SU-DHL-6 (cell line): ENCODE measurements around the gene KCNG4.

ENCODE experiments used
- H2AFZ ChIP-seq: fragments of 200-600 bp; sonication (generic); 2 replicates; pipeline ENCODE4 v1.6.1; 2014; ENCODE audit warnings: low read depth, mild to moderate bottlenecking, moderate library complexity, mixed read lengths, antibody characterized with exemption, low read length; ENCODE audit not compliant: severe bottlenecking
- H3F3A ChIP-seq: fragments of 200-600 bp; shearing (Covaris generic); 2 replicates; pipeline ENCODE4 v1.6.0; 2016; ENCODE audit warnings: antibody characterized with exemption, mild to moderate bottlenecking; ENCODE audit not compliant: insufficient read depth
- H3K27ac ChIP-seq: fragments of 200-600 bp; sonication (generic); 2 replicates; pipeline ENCODE4 v1.5.1; 2016; ENCODE audit warnings: low read depth, mild to moderate bottlenecking, low read length, moderate library complexity, mixed read lengths
- H3K27me3 ChIP-seq: fragments of 200-600 bp; sonication (generic), shearing (Covaris generic); 2 replicates; pipeline ENCODE4 v1.6.0; 2014; ENCODE audit warnings: mild to moderate bottlenecking, low read length
- H3K36me3 ChIP-seq: fragments of 200-600 bp; sonication (generic); 2 replicates; pipeline ENCODE4 v1.6.1; 2014; ENCODE audit warnings: mild to moderate bottlenecking, low read length, mixed read lengths
- H3K4me2 ChIP-seq: fragments of 300-600, 200-600 bp; shearing (Covaris generic), sonication (generic); 2 replicates; pipeline ENCODE4 v1.6.0; 2014; ENCODE audit warnings: low read length, low read depth, mild to moderate bottlenecking; ENCODE audit not compliant: poor library complexity, severe bottlenecking
- H3K4me3 ChIP-seq: fragments of 200-600 bp; sonication (generic); 2 replicates; pipeline ENCODE4 v1.5.1; 2014; ENCODE audit warnings: antibody characterized with exemption, low read length, mild to moderate bottlenecking, mixed read lengths; ENCODE audit not compliant: insufficient read depth, poor library complexity, severe bottlenecking
- H3K79me2 ChIP-seq: fragments of 200-600 bp; sonication (generic); 2 replicates; pipeline ENCODE4 v1.6.1; 2014; ENCODE audit warnings: mild to moderate bottlenecking, low read length, moderate library complexity; ENCODE audit not compliant: insufficient read depth
- H3K9ac ChIP-seq: fragments of 200-600 bp; sonication (generic); 2 replicates; pipeline ENCODE4 v1.7.0; 2014; ENCODE audit warnings: mild to moderate bottlenecking, low read length
- H3K9me2 ChIP-seq: fragments of 200-600 bp; sonication (generic); replicated peaks from 2 replicates; pipeline ENCODE4 v1.6.1; 2014; ENCODE audit warnings: low read length; ENCODE audit not compliant: insufficient read depth
- H3K9me3 ChIP-seq: fragments of 200-600 bp; sonication (generic); 2 replicates; pipeline ENCODE4 v1.6.1; 2014; ENCODE audit warnings: low read length, mixed read lengths; ENCODE audit not compliant: insufficient read depth
- H4K20me1 ChIP-seq: fragments of 200-600 bp; sonication (generic); 2 replicates; pipeline ENCODE4 v1.6.1; 2014; ENCODE audit warnings: low read depth, mild to moderate bottlenecking, antibody characterized with exemption, low read length, moderate library complexity, mixed read lengths
- EZH2phosphoT487 ChIP-seq: fragments of 200-600 bp; sonication (generic), shearing (Covaris generic); conservative IDR thresholded peaks from 2 replicates; pipeline ENCODE4 v1.6.1; 2018; ENCODE audit warnings: mild to moderate bottlenecking, antibody characterized with exemption, low read length, moderate library complexity, mixed read lengths
- TF ChIP-seq, protein P1 (sequence below): fragments of 200-600 bp; sonication (generic); IDR thresholded peaks from one replicate; pipeline ENCODE4 v1.5.1; 2017; ENCODE audit warnings: antibody characterized with exemption, mild to moderate bottlenecking, low read length, moderate library complexity; ENCODE audit not compliant: insufficient read depth, poor library complexity, severe bottlenecking

The KCNG4 gene

DNA sequence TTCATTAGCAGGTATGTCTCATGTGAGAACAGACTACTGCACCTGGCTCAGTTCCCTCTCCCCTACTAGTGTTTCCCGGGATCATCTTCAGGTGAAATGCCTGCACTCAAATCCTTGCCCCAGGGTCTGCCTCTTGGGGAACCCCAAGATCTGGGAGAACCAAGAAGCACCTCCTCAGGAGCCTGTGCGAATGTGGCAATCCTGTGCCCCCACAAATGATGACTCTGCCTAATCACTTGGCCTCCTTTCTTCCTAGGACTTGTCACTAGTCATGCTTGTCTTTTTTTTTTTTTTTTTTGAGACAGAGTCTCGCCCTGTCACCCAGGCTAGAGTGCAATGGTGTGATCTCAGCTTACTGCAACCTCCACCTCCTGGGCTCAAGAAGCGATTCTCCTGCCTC is 27.2 kb downstream of the KCNG4 start:
- no peak overlapping the region for H3K4me3 ChIP-seq
- H3K79me2 ChIP-seq = no peaks in the 10 kb centered on the region
- H3K27ac ChIP-seq = no peak overlapping the region
- H3K4me2 ChIP-seq = no peak overlapping the region
- no peaks in the 10 kb centered on the region for H3K9me3 ChIP-seq
- no peak overlapping the region for H3K9ac ChIP-seq
- no peaks in the 10 kb centered on the region for H3K27me3 ChIP-seq
- TF ChIP-seq, protein P1, sequence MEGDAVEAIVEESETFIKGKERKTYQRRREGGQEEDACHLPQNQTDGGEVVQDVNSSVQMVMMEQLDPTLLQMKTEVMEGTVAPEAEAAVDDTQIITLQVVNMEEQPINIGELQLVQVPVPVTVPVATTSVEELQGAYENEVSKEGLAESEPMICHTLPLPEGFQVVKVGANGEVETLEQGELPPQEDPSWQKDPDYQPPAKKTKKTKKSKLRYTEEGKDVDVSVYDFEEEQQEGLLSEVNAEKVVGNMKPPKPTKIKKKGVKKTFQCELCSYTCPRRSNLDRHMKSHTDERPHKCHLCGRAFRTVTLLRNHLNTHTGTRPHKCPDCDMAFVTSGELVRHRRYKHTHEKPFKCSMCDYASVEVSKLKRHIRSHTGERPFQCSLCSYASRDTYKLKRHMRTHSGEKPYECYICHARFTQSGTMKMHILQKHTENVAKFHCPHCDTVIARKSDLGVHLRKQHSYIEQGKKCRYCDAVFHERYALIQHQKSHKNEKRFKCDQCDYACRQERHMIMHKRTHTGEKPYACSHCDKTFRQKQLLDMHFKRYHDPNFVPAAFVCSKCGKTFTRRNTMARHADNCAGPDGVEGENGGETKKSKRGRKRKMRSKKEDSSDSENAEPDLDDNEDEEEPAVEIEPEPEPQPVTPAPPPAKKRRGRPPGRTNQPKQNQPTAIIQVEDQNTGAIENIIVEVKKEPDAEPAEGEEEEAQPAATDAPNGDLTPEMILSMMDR = no peak
- TF ChIP-seq EZH2phosphoT487 = no peak
- no peaks in the 10 kb centered on the region for H3F3A ChIP-seq
- no peaks in the 10 kb centered on the region for H4K20me1 ChIP-seq
- no peaks in the 10 kb centered on the region for H3K36me3 ChIP-seq
- no peak overlapping the region for H2AFZ ChIP-seq
- H3K9me2 ChIP-seq = no peaks in the 10 kb centered on the region

DNA sequence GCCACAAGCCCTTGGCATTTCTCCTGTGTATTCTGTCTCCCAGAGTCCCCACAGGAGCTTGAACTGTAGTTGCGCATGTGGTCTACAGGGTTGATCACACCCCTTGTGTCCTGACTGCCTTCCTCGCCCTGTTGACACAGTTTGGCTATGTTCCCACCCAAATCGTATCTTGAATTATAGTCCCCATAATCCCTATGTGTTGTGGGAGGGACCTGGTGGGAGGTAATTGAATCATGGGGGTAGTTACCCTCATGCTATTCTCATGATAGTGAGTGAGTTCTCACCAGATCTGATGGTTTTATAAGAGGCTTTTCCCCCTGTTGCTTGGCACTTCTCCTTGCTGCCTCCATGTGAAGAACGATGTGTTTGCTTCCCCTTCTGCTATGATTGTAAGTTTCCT is 27.7 kb downstream of the KCNG4 start:
- no peaks in the 10 kb centered on the region for H3K79me2 ChIP-seq
- no peaks in the 10 kb centered on the region for H4K20me1 ChIP-seq
- H3K4me2 ChIP-seq = no peak overlapping the region
- no peak overlapping the region for H3K4me3 ChIP-seq
- H3F3A ChIP-seq = no peaks in the 10 kb centered on the region
- no peaks in the 10 kb centered on the region for H3K27me3 ChIP-seq
- TF ChIP-seq, protein P1 = no peak
- TF ChIP-seq EZH2phosphoT487 = no peak
- H2AFZ ChIP-seq = no peak overlapping the region
- no peaks in the 10 kb centered on the region for H3K9me2 ChIP-seq
- no peaks in the 10 kb centered on the region for H3K36me3 ChIP-seq
- H3K27ac ChIP-seq = no peak overlapping the region
- no peaks in the 10 kb centered on the region for H3K9me3 ChIP-seq
- no peak overlapping the region for H3K9ac ChIP-seq

DNA sequence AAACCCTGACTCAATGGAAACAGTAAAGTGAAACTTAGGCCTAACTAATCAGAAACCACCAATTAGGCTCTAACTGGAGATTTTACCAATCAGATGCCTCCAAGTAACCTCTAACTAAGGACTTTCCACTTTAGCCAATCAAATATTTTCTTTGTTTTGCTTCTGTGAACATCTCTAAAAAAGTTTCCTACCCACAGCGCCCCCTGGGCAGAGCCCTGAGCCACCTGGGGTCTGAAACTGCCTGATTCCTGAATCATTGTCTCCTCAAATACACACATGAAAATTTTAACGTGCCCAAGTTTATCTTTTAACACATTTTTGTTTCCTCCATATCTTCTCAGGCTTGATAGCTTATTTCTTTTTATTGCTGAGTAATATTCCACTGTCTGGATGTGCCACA is 29.8 kb downstream of the KCNG4 start:
- Histone ChIP-seq H3K4me3 (no peak overlapping the region), H2AFZ (no peak overlapping the region), H3K27me3 (no peaks in the 10 kb centered on the region), H3K9me2 (no peaks in the 10 kb centered on the region), H3K27ac (no peak overlapping the region), H4K20me1 (no peaks in the 10 kb centered on the region), H3F3A (no peaks in the 10 kb centered on the region), H3K4me2 (no peak overlapping the region), H3K79me2 (no peaks in the 10 kb centered on the region), H3K36me3 (no peaks in the 10 kb centered on the region), H3K9me3 (no peaks in the 10 kb centered on the region), H3K9ac (no peak overlapping the region)
- TF ChIP-seq, protein P1 = no peak
- no peak for TF ChIP-seq EZH2phosphoT487

DNA sequence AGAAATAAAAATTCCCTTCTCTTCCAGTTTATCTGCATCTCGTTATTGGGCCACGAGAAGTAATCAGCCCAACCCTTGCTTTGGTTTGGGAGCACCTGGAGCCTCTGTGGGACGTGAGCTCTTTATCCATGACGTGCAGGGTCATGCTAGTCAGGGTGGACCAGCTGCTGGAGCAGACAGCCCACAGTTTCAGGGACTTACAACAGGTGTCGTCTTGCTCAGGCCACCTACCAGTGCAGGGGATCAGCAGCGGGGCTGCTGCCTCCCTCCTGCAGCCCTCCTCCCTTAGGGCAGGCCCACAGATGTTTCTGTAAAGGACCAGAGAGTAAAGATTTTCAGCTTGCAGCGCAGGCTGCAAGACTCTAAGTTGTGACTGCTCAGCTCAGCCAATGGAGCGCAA is 31.9 kb downstream of the KCNG4 start:
- Histone ChIP-seq H3K9ac (no peak overlapping the region), H2AFZ (no peak overlapping the region), H3K79me2 (no peaks in the 10 kb centered on the region), H3K9me2 (no peaks in the 10 kb centered on the region), H3F3A (no peaks in the 10 kb centered on the region), H3K36me3 (no peaks in the 10 kb centered on the region), H3K27me3 (no peaks in the 10 kb centered on the region), H4K20me1 (no peaks in the 10 kb centered on the region), H3K9me3 (no peaks in the 10 kb centered on the region), H3K4me3 (no peak overlapping the region), H3K27ac (no peak overlapping the region), H3K4me2 (no peak overlapping the region)
- TF ChIP-seq, protein P1 = no peak
- TF ChIP-seq EZH2phosphoT487 = no peak
